ENCODE results near the gene ARHGAP30.

The ARHGAP30 gene

DNA sequence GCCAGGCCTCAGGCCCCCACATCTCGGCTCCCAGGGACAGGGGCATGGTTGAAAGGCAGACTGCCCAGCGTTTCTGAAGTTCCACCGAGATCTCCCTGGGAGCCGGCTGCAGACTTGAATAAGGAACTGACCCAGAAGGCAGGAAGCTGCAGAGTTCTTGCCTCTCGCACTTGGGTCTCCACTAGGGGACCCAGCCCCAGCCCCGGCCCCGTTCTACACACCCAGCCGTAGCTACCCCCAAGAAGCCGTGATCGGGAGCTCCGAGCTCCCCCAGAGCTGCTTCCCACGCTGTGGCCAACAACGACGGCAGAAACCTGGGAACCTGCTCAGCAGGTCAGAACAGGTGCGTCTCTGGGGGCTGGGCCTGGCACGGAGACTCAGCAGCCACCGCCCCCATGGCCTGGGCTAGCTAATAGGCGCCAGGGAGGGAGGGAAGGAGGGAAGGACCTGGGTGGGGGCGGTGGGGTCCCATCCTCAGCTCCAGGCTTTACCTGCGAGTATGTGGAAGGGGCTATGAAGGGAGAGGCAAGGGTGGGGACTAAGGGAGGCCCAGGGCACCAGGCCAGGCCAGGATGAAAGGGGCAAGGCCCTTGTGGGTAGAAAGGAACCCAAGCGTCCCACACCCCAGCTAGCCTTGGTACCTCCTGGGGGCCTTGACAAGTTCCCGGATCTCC lies 19.7 kb upstream of the ARHGAP30 start, which contains the start of gene NECTIN4:
TSS of gene NECTIN4 (minus strand) at position 308 of the 674 bp plus-strand sequence. CDS start at position 46, 262 bp downstream.
- peak; percentile 66 for DNase-seq (ENCODE audit: low spot score)

DNA sequence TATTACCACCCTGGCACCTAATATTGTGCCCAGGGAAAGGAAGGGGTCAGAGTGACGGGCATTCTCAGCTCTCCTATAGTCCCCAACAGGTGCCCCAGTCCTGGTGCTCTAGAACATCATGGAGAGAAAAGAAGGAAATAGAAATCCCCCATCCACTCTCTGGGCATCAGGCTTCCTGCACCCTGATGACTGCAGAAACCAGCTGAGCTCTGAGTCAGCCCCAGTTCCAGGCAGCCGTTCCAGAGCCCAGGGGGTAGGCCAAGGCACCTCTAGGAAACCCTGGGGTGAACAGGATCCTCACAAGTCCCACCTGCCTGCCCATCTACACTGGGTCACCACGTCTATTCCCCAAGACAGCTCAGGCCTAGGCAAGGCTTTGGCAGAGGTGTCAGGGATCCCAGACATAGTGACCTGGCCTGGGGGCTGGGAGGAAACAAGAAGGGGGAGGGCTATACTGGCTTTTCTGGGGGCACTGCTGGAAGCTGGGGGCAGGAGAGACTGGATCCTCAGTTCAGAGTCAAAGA lies 19.0 kb upstream of the ARHGAP30 start:
- DNase-seq (ENCODE audit: low spot score): no peak

DNA sequence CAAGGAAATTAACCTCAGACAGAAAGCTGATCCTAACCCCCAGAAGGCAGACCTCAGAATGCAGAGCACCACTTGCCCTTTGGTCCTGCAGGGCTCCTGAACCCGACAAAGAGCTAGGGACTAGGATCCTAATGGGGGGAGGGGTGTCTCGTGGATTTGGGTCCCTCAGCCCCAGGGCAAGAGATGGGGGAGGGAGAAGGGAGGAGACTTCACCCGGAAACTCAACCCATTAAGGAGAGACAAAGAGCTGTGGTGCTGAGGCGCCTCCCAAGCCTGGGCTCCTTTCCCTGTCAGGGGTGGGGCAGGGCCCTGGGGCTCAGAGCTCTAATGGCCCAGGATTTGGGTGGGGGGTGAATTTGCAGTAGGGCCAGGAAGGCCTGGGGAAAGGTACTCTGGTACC lies 16.8 kb upstream of the ARHGAP30 start:
- DNase-seq (ENCODE audit: low spot score): no peak

DNA sequence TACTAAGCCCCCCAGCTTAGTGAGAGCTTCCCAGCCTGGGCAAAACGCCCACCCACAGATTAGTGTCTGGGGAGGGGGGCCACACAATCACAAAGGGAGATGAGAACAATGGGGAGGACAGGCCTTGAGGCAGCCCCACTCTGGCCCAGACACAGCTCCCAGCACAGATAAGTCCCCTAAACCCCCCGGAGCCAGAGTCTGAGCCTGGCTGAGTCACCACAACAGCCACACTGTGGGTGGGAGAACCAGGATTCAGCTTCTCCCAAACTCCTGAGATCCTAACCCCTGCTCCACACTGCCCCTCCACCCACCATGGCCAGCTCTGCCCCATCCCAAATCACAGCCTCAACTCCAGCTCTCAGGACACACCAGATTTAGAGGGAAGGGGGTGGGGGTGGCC lies 15.5 kb upstream of the ARHGAP30 start:
- no peak for DNase-seq (ENCODE audit: low spot score)

DNA sequence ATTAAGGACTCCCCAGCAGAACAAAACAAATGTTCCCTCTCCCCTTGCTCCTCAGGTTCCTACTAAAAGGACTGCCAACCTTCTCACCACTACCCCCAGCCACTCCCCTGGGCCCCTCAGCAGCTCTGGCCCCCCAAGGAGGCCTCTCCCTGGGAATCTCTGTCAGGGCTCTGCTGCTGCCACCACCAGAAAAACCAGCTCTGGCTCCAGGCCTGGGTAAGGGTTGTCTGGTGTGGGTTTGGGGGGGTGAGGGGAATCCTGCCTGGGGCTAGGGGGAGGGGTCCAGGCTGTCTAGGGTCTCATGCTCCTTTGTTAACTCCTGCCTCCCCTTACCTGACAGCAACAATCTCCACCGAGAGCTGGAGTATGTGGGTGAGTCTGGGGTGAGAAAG lies 14.9 kb upstream of the ARHGAP30 start:
- no peak for DNase-seq (ENCODE audit: low spot score)

DNA sequence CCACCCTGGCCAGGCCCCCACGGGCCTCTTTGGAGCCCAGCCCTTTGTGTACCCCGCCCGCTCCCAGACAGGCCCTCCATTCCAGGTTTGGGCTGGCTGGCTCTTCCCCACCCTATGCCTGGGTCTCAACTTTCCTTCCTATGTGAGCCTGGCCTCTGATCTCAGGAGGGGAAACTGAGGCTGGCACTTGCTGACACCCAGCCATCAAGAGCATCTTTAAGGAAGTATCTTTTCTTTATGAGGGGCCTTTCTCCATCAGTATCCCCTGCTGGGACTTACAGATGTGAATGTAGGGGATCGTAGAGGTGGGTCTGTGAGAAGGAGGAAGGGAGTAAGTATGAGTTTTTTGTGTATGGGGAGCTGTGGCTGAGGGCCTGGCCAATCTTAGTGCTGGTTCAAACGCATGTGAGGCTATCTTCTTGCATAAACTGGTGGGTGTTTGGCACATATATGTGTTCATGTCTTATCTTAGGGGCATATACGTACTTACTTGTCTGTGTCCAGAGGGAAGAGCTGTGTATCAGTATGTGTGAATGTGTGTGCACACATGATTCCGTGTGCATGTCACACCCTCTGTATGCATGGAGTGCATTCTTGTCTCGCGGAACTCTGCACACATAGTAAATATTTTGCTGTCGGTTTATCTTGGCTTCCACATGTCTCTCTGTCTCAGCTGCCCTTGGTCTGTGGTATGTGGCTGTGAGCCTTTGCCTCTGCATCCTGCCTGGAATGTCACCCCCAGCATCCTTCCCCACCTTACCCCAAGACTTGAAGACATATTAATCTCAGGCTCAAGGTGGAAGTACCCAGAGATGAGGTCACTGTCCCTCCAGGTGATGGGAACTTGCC lies 14.3 kb upstream of the ARHGAP30 start:
- DNase-seq (ENCODE audit: low spot score): no peak

DNA sequence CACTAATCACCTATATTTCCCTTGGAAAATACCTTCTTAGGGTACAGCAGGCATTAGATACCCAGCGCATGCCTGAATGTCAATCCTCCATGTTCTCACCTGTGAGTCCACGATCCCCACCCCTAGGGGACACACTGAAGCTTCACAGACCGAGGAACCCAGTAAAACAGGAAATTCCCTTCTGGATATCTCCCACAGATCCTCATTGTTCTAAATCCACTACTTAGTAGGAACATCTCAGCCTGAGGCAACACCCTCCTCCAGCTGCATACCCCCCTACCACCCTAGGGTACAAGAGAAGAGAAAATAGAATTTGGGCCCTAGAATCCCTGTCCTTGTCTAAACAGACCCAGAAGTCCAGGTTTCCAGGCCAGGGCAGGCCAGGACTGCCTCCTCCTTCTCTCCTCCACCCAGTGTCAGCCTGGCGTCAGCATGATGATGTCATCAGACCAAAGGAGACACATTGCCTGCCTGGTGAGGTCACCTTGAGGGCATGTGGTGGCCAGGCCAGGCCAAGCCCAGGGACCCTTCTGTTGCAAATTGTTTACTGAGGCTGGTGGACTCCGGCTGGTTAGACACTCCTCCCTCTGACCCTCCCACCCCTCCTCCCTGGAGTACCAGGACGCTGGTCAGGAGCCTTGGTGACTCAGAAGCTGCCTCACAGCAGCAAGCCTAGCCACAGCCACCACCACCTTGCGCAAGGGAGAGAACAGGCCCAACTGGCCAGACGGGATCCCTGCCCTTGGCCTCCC lies 13.5 kb upstream of the ARHGAP30 start:
- DNase-seq (ENCODE audit: low spot score): peak; percentile 70

DNA sequence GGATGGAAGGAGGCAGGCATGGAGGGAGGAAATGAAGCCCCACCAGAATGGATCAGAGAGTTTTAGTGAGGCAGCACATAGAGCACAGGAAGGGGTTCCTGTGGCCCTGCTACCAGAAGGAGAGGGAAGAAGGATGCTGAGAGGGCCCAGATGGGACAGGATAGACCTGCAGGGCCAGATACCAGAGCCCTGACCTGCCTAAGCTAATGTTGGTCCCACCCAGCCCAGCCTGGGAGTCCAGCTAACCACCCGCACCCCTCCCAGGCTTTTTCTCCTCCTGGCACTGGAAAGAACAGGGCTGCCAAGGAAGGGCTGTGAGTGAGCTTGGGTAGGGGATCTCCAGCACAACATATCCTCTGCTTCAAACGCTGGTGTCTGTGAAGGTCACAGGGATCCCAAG lies 12.8 kb upstream of the ARHGAP30 start:
- DNase-seq (ENCODE audit: low spot score): no peak

DNA sequence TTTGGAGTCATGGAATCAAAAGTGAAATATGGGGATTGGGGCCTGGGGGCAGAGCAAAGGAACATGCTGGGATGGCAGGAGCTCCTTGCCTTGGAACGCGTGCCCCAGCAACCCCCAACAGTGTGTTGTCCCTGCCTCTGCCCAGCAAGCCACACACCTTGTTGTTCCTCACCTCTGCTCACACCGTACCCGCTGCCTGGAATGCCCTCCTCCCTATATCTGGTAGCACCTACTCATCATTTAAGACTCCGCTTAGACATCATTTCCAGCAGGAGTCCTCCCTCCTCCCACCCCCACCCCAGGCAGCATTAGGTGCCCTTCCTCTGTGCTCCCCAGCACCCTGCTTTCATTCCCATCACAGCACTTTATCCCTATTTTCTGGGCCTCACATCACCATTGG lies 11.8 kb upstream of the ARHGAP30 start:
- no peak for DNase-seq (ENCODE audit: low spot score)

DNA sequence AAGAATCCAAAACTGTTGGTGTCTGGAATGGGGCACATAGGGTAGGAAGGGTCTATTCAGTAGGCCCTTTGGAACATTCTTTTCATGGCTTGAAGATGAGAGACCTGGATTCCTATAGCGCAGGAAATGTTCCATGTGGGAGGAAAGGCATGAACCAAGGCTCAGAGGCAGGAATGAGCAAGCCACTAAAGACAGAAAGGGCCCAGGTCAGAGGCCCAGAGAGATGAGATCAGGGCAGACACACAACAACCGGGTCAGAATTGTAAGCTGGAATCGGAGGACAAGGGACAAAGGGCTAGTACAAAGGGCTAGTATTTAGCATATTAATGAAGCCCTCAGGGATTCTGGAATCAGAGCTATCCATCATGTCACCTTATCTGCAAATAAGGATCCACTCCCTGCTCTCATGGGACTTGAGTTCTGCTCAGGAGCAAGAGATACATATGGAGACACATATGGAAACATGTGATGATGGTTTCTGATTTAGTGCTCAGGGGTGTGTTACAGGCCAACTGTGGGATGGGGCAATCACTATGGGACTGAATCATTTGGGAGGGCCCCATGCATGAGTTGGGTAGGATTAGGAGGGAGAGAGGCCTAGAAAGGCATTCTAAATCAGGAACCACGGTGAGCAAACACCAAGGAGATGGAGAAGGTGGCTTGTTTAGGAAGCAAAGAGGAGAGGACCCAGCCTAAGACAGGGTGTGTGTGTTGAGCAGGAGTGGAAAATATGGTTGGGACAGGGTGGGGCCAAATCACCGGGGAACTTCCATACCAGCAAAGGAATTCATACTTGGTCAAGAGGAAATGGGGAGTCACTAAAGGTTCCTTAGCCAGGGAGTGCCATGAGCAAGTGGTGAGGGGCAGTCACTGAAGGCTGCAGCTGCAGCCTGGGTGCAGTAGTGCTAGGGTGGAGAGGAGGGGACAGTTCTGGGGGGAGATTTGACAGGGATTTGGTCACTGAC lies 11.0 kb upstream of the ARHGAP30 start:
- DNase-seq (ENCODE audit: low spot score): no peak

DNA sequence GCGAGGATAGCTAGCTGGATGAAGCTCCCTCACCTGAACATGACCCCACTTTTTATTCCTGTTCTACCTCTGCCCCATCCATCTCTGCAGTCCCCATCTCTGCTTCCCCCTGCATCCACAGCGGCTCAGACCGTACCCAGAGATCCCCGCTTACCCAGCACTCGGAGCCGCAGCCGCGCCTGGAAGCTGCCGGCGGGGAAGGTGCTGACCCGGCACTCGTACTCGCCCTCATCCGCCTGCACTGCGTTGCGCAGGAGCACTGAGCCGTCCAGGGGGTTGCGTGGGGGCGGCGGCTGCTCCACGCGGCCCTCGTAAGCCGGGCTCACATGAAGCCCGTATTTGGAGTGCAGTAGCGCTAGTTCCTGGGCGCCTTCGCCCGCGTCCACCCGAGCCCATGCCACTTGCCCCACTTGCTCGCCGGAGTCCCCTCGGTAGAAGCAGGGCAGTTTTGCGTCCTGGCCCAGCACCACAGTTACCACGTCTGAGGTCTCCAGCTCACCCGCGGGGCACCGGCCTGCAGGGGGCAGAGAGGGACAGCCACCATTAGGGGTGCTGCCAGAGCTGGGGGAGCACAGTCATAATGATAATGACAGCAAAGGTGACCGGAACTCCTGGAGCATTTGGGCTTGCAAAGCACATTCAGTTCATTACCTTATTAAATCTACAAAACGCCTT lies 9.9 kb upstream of the ARHGAP30 start:
- no peak for DNase-seq (ENCODE audit: low spot score)

DNA sequence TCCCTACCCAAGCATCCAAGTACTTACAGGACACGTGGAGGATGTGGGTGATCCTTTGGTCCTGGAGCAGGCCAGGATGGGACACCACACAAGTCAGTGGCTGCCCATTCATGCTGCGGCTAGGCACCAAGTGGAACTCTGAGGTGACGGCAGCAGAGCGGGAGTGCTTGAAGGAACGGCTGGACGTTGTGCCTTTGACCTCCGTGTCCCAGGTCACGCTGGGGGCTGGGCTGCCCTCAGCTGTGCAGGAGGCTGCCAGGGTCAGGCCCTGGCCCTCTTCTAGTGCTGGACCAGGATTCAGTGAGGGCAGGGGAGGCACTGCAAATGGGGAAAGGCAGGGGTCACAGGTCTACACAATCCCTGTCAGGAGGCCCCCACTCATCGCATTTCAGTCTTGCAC lies 7.7 kb upstream of the ARHGAP30 start:
- DNase-seq (ENCODE audit: low spot score): no peak

DNA sequence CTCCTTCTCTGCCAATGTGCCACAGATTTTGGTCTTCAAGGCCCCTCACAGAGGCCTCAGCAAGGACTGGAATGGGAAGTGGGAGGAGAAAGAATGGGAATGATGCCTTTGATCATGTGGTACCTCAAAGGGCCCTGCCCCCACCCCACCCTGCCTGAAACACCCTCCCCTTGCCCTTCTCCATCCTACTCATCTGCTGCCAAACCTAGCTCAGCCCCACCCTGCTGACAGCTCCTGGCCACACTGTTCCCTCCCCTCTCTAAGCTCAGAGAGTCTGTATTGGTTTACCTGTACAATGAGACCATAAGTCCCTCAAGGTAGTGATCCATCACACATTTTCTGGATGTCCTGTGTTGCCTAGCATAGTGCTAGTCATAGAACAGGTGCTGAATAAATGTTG lies 6.7 kb upstream of the ARHGAP30 start:
- no peak for DNase-seq (ENCODE audit: low spot score)

DNA sequence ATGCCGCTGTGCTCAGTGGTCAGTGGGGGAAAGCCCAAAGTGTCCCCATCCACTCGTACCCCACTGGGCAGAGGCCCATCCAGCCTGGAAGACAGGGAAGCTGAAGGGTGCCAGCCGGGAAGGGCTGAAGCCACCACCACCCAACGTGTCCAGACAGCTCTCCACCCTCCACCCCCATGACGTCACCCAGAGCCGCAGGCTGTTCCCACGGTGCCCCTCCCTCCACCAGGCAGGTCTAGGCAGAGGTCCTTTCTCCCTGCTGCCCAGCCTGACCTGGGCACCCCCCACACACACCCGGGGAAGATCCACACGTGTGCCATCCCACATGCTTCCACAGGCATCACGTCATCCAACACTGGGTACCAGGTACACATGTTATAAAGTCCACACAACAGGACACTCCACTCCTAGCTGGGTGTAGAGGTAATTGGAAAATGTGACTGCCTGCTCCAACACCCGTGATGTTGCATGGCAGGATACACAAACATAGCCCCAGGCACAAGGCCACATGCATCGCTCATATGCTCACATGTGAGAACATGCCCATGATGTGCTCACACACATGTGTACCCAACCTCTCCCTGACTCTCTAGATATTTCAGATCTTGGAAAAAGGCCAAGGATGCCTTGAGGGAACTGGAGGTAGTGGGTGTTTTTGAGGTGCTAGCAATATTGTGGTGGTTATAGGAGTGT lies 5.1 kb upstream of the ARHGAP30 start:
- no peak for DNase-seq (ENCODE audit: low spot score)

DNA sequence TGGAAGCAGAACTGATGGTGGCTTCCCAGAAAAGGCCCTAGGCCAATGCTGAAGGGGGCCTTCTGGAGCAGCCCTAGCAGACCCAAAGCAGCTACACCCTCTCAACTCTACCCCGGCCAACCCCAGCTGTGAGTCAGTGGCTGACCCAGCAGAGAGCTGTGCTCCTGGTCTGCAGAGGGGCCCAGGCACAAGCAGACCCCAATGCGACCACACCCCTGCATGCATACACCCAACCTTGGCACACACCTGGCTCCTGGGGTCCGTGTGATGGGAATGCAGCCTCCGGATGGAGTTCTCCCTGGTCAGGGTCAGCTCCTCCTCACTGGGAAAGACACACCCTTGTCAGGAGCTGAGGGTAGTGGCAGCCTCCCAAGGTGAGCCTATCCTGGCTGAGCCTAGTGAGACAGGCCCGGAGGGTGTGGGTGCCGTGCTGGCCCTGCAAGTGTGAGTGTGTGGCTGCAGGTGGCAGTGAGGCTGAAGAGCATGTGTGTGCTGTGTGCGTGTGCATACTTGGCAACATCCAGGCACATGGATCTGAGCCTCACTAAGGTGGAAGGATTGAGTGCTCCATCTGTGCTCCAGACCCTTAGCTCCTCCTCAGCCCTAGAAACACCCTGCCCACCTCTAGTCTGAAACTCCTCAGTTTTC lies 3.9 kb upstream of the ARHGAP30 start:
- DNase-seq (ENCODE audit: low spot score): no peak

DNA sequence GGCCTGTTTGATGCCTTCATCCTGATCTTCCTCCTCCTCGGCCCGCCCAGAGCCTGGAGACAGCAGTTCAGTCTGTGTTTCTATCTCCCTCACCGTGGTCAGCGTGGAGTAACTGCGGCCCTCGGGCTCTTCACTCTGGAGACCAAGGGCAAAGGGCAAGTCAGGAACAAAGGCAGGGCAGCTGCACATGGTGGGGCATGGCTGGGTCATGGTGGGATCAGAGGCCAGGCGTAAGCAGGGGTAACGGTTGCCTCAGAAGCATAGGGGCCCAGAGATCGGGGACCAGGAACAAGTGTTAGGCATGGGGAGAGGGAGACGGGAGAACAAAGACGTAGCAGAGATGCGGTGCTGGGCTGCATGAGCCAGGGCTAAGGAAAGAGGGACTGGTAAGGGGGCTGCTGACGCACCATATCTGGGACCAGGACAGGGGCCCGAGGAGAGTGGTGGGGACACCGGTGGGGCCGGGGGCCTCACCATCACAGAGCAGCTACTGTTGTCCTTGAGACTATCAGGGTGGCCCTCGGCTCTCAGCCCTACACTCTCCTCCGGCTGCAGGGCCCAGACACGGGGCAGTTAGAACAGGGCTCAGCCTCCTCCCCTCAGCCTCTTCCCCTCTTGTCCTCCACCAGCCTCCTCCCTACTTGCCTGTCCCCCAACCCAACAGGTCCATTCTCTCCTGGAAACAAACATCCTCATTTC lies 3.2 kb upstream of the ARHGAP30 start:
- no peak for DNase-seq (ENCODE audit: low spot score)

DNA sequence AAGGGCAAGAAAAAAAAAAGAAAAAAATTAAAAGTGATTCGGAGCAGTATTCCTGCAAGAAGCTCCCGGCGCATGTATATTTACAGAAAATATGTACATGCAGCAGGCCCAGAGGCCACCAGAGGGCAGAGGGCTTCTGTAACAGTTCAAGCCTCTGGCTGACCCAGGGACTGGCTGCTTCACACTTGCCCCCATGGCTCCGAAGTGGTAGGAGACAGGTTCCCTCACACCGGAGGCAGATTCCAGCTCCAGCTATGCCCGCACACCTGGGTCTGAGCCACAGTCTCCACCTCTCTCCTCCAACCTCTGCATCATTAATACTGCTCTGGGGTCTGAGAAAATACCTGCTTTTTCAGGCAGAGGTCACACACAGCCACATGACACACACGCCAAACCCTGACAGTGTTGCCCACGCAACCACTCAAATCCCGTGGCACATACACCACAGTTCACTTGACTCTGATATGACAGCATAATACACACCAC lies 2.2 kb upstream of the ARHGAP30 start:
- peak; percentile 82 for DNase-seq (ENCODE audit: low spot score)

DNA sequence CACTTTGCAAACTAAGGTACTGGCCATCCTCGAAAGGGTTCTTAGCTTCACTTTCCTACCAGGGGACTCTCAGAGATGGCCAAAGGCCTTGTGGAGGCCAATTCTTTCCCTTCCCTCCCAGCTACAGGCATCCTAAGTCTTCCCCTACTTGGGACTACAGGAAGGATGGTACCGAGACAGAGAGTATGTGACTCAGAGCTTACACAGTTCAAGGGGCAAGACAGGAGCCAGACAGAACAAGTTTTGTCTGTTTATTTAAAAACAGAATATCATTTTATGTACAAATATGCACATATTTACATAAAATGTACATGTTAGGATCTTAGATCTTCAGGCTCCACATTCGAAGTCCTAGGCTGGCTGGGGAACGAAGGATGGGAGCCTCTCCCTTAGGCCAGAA lies 1.1 kb upstream of the ARHGAP30 start:
- DNase-seq (ENCODE audit: low spot score): no peak

DNA sequence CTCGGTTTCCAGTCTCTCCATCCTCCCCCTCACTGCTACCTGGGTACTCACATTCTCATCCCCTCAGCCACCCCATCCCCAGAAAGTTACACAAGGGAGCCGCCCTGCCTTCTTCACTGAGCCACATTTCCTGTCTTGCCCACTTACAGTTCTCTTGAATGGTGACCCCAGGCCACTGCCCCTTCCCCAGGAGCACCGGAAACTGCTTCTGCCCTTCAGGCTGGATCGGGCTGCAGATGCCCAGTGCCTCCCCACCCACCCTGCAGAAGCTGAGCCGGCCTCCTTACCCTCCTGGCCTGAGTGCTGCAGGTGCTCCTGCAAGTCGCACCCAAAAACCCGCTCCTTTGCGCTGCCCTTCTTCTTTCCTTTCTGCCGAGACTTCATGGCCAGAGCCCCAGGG lies 450 bp downstream of the ARHGAP30 start:
- no peak for DNase-seq (ENCODE audit: low spot score)

Data from iPS-NIHi11 (cell line).